Inferior parietal cortex (tissue), 1 donor: Measurements from ENCODE around the gene ULBP2.
A peak's percentile ranks its signal among the peaks of the same experiment; 100 is the strongest.
"Not testable (repeated sequence)": the region's sequence is repeated elsewhere in the genome, so short reads cannot be mapped to it uniquely, and the experiment has no call there.

ENCODE experiments used
- DNase-seq: peaks from one replicate; pipeline ENCODE4 v3.0.0-alpha.2; 2016; ENCODE audit errors: extremely low spot score

The ULBP2 gene

DNA sequence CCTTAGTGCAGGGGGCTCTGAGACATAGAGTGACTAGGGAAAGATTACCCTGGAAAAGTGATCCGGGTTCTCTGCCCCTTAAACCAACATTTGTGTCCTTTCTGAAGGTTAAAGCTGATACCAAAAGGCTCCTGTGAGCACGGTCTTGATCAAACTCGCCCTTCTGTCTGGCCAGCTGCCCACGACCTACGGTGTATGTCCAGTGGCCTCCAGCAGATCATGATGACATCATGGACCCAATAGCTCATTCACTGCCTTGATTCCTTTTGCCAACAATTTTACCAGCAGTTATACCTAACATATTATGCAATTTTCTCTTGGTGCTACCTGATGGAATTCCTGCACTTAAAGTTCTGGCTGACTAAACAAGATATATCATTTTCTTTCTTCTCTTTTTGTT lies 6.8 kb downstream of the ULBP2 start:
- DNase-seq, result no peak

- DNase-seq, result no peak
These were observed 8.6 kb downstream of the ULBP2 start for GRCh38 chr6:149950423-149950822.

DNA sequence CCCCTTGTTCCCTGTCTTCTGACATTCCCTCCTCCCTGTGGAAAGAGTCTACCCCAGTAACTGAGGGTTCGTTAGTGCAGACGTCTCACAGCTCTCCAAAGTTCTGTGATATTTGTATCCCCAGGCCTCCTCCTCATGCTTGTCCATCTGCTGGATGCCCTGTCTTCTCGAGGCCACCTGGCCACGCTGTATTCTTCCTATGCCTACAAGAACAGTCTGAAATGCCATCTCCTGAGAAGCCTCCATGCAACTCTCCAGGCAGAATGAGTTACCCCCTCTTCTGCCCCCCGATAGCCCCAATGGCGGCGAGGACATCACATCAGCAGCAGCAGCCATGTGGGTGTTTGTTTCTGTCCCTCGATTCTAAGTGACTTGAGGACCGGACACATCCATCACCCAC lies 9.3 kb downstream of the ULBP2 start:
- DNase-seq, result no peak

- no peak for DNase-seq
These were observed 9.8 kb downstream of the ULBP2 start for GRCh38 chr6:149951626-149952025.

DNA sequence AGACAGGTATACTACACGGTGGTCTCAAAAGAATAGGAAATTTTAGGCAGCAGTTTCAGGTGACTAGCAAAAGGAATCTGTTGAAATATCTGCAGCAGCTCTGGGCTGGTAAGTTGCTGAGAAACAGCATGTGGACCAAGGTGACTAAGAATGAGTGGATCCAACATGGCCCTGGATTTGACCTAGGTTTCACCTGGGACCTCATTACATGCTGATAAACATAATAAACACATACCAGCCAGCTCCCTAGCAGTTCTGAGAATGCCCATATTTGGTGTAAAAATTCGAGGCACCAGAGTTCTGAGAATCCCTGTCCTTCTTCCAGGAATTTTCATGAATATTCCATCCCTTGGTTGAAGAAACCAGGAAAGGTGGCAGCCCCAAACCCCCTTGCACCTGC lies 11.6 kb downstream of the ULBP2 start:
- not testable (repeated sequence) for DNase-seq

GRCh38 chr6:149953934-149954327 lies 12.1 kb downstream of the ULBP2 start:
- DNase-seq, result not testable (repeated sequence)

DNA sequence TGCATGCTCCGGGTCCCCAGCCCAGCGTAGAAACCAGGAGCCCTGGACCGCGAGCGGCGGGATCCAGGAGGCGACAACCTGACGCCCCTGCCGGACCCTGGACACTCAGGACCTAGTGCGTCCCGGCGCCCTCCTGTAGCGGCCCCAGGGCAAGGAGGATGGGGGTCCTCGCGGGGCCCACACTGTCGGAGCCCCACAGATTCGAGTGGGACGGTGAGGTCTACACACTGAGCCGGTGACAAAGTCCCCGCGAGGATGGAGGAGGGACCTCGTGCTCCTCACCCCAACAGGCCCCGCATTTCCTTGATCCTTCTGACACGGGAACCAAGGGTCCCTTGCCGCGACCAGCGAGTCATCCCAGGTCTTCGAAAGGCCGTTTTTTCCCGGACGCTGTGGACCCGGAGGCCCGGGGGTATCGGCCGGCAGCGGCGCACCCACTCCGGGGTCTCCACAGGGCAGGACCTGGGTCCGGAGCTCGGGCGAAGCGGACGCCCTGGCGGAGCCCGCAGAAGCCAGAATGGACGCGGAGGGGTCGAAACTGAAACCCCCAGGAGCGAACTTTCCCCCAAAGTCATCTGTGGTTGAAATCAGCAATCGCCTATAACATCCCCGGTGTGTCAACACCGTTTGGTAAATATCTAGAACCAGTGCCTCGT lies 12.6 kb downstream of the ULBP2 start:
- not testable (repeated sequence) for DNase-seq

- not testable (repeated sequence) for DNase-seq
These were observed 13.3 kb downstream of the ULBP2 start for GRCh38 chr6:149954984-149955653.

DNA sequence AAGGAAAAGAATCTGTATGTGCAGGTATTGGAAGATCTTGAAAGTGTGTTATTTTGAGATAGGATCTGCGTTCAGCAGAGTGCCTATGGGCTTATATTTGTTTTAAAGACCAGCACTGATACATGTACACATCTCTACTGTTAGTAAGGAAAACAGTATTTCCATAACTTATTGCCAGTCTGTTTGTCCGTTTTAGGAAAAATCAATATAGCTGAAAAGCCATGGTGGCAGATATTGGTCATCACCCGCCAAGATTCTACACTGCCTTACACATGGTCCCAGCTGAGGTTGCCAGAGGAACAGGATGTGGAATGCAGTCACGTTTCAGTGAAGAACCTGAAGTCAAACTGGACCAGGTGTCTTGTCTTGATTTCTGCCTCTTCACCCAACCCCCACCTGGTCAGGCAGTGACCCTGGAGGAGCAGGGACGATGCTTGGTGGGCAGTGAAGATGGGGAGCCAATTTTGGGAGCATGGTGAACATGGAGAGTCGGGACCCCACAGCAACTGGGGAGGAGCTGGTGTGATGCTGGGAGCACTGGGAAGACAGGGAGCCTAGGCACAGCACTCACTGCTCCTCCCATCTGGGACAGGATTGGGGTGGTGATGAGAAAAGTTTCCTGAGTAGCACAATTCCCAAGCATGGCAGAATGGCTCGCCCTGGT lies 14.0 kb downstream of the ULBP2 start:
- not testable (repeated sequence) for DNase-seq

DNA sequence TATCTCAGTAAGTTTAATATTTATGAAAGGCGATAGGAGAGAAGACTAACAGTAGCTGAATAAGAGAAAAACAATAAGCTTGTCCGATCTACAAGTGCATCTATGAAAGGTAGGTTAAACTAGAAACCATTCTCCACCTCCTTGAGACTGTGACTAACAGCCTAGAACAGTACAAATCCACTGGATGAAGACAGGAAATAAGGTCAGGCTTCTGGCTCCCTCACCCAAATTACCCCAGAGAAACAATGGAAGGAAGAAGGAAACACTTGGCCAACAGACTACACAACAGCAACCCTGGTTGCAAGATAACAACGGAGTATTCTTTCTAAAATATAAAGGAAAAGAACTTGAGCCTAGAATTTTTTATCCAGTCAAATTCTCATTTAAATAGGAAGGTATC lies 16.3 kb downstream of the ULBP2 start:
- DNase-seq, result not testable (repeated sequence)

DNA sequence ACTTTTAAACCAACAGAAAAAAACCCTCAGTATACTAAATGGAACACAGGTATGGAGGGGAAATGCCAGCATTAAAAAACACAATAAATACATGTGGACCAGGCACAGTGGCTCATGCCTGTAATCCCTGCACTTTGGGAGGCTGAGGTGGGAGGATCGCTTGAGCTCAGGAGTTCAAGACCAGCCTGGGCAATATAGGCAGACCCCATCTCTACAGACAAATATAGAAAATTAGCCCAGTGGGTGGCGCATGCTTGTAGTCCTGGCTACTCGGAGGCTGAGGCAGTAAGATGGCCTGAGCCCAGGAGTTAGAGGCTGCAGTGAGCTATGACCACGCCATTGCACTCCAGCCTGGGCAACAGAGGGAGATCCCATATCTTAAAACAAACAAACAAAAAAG lies 18.0 kb downstream of the ULBP2 start:
- DNase-seq, result not testable (repeated sequence)

- DNase-seq, result no peak
These were observed 18.7 kb downstream of the ULBP2 start for GRCh38 chr6:149960488-149960887.

DNA sequence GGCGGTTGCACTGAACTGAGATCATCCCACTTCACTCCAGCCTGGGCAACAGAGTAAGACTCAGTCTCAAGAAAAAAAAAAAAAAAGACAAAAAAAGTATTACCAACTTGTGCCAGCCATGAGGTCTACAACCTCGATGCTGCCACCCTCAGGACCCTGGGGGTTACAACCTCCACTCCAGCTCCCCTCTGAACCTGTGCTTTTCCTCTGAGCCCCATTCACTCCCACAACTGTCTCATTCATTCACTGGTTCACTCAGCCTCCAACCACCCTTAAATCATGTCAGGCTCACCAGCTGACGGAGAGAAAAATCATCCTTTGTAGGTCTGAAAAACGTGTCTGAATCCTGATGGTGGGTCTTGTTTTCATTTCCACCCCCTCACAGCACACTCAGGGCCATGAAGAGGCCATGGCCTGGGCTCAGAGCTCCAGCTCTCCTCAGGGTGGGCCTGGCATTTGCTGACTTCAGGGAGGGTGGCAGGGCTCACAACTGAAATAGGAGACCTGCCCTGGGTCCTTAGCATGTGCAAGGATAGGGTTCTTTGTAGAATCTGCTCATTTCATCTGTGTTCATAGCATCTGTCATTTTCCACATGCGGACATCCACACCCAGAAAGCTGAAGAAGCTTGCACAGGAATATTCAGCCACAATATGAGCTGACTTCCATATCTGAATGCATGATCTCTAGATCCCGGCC lies 20.1 kb downstream of the ULBP2 start:
- no peak for DNase-seq

GRCh38 chr6:149962461-149963211 lies 20.8 kb downstream of the ULBP2 start:
- DNase-seq, result no peak

GRCh38 chr6:149963212-149963461 lies 21.3 kb downstream of the ULBP2 start:
- no peak for DNase-seq

GRCh38 chr6:149963462-149964307 lies 21.9 kb downstream of the ULBP2 start, which contains the start of gene ULBP1:
Gene ULBP1 (plus strand): TSS chr6:149963943. CDS start chr6:149964050, 107 bp downstream.
- DNase-seq, result peak; percentile 13

DNA sequence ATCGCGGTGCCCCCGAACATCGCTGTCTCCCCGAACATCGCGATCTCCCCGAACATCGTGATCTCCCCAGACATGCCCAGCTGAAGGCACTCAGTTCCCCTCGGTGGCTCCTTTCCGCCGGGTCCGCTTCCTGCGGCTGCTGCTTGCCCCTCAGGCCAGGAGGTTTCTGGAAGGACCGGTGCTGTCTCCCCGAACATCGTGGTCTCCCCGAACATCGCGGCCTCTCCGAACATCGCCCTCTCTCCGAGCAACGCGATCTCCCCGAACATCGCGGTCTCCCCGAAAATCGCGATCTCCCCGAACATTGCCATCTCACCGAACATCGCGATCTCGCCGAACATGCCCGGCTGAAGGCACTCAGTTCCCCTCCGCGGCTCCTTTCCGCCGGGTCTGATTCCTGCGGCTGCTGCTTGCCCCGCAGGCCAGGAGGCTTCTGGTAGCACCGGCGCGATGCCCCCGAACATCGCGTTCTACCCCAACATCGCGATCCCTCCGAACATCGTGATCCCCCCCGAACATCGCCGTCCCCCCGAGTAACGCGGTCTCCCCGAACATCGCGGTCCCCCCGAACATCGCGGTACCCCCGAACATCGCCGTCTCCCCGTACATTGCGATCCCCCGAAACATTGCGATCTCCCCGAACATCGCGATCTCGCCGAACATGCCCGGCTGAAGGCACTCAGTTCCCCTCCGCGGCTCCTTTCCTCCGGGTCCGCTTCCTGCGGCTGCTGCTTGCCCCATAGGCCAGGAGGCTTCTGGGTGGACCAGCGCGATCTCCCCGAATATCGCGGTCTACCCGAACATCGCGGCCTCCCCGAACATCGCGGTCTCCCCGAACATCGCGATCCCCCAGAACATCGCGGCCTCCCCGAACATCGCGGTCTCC lies 22.7 kb downstream of the ULBP2 start:
- DNase-seq, result no peak

DNA sequence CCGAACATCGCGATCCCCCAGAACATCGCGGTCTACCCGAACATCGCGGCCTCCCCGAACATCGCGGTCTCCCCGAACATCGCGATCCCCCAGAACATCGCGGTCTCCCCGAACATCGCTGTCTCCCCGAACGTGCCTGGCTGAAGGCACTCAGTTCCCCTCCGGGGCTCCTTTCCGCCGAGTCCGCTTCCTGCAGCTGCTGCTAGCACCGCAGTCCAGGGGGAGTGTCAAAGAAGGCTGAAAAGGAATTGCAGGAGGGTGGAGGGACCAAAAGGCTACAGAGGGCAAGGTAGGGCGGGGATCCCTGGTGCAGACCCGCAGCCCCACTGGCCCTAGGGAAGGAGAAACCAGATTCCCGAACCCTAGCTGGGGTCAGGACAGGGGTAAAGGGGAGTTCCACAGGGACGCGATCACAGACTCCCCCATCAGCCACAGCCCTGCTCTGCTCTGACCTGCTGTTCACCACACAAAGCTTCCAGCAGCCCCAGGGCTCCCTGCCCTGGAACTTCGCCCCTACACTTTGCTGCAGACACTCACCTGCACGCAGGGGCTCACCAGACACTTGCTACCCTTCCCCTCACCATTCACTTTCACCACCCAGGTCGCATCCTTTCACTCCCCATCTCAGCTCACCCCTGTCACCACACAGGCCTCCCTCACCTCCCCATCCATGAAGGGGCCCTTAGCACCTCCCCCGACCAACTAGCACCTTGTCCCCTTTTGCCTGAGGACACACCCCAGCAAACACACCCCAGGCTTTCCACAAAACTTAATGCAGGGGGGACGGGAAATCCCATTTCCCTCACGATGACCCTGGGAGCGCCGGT lies 23.6 kb downstream of the ULBP2 start:
- DNase-seq, result no peak

DNA sequence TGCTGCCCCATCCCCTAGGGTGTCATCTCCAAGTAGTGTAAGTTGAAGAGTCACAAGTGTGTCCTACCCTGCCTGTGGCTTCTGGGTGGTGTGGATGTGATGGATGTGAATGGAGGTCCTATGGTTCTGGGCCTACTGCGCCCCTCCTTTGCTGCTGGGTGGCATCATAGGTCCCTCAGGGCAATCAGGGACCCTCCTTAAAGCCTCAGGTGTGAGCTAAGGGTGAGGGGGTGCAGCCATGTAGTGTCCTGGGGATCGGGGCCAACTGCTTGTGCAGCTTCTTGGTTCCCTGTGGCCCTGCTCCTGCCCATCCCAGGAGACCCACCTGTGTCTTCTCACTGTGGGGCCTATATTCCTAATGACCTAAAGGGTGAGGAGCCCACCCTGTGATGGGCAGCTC lies 24.5 kb downstream of the ULBP2 start:
- not testable (repeated sequence) for DNase-seq
